ENCODE measurements around the gene LMBR1. TPM values are rescaled to one million over a fixed set of nuclear protein-coding genes. Genes with fewer than 3 reads are reported as not detected.

The LMBR1 gene
- total RNA-seq, 1 donor from 2014 or later: 49.7 TPM

- H3K4me2 ChIP-seq (ENCODE audit: low read length): no peak overlapping the region
- no peaks in the 10 kb centered on the region for H3K79me2 ChIP-seq (ENCODE audit: insufficient read depth, low read length)
- Mint-ChIP-seq H3K4me1 (ENCODE audit: low read depth, unreplicated experiment) (no peaks in the 10 kb centered on the region), H3K9me3 (ENCODE audit: unreplicated experiment) (peaks cover 6% of the 10 kb centered on the region), H3K4me3 (ENCODE audit: unreplicated experiment) (no peak overlapping the region), H3K27me3 (ENCODE audit: low read depth, unreplicated experiment) (no peaks in the 10 kb centered on the region), H3K27ac (ENCODE audit: unreplicated experiment) (no peak overlapping the region), H3K36me3 (ENCODE audit: low read depth, unreplicated experiment) (peaks cover 13% of the 10 kb centered on the region)
- TF ChIP-seq EZH2 (IDR thresholded peaks at IDR 0.05; ENCODE audit: insufficient read depth, low read length): no peak
- TF ChIP-seq, protein P1, sequence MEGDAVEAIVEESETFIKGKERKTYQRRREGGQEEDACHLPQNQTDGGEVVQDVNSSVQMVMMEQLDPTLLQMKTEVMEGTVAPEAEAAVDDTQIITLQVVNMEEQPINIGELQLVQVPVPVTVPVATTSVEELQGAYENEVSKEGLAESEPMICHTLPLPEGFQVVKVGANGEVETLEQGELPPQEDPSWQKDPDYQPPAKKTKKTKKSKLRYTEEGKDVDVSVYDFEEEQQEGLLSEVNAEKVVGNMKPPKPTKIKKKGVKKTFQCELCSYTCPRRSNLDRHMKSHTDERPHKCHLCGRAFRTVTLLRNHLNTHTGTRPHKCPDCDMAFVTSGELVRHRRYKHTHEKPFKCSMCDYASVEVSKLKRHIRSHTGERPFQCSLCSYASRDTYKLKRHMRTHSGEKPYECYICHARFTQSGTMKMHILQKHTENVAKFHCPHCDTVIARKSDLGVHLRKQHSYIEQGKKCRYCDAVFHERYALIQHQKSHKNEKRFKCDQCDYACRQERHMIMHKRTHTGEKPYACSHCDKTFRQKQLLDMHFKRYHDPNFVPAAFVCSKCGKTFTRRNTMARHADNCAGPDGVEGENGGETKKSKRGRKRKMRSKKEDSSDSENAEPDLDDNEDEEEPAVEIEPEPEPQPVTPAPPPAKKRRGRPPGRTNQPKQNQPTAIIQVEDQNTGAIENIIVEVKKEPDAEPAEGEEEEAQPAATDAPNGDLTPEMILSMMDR (IDR thresholded peaks at IDR 0.05; ENCODE audit: insufficient read depth, low read depth, low read length): no peak
- DNase-seq (ENCODE audit: low read depth) (no peak), FAIRE-seq (no peak)
- H3K27ac ChIP-seq (ENCODE audit: low read depth, low read length): no peak overlapping the region
- no peaks in the 10 kb centered on the region for H3K27me3 ChIP-seq (ENCODE audit: insufficient read depth, low read length)
- H3K4me3 ChIP-seq (ENCODE audit: insufficient read depth, low read depth, low read length): no peak overlapping the region
- H3K4me1 ChIP-seq (ENCODE audit: insufficient read depth, low read length): no peaks in the 10 kb centered on the region
- no peak overlapping the region for H2AFZ ChIP-seq (ENCODE audit: low read depth, low read length)
- no peaks in the 10 kb centered on the region for H4K20me1 ChIP-seq (ENCODE audit: insufficient read depth, low read length)
- no peaks in the 10 kb centered on the region for H3K9me3 ChIP-seq (ENCODE audit: insufficient read depth, low read depth, low read length)
- H3K36me3 ChIP-seq (ENCODE audit: insufficient read depth, low read length): no peaks in the 10 kb centered on the region
- H3K9ac ChIP-seq (ENCODE audit: low read length): no peak overlapping the region
These were observed 201.2 kb downstream of the LMBR1 start for GRCh38 chr7:156691764-156692163.

DNA sequence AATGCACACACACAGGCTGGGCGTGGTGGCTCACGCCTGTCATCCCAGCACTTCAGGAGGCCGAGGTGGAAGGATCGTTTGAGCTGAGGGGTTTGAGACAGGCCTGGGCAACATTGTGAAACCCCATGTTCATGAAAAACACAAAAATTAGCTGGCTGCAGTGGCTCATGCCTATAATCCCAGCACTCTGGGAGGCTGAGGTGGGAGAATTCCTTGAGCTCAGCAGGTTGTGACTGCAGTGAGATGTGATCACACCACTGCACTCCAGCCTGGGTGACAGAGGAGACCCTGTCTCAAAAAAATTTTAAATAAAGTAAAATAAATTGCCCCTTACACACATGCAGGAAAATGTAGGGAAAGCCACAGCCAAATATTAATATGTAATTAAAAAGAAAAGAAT, 208.3 kb downstream of the LMBR1 start:
- H3K27ac Mint-ChIP-seq (ENCODE audit: unreplicated experiment): no peak overlapping the region
- TF ChIP-seq, protein P1 (IDR thresholded peaks at IDR 0.05; ENCODE audit: insufficient read depth, low read depth, low read length): no peak
- no peak for TF ChIP-seq EZH2 (IDR thresholded peaks at IDR 0.05; ENCODE audit: insufficient read depth, low read length)
- peaks cover 7% of the 10 kb centered on the region for H3K36me3 Mint-ChIP-seq (ENCODE audit: low read depth, unreplicated experiment)
- FAIRE-seq: no peak
- H3K4me1 Mint-ChIP-seq (ENCODE audit: low read depth, unreplicated experiment): peaks cover 2% of the 10 kb centered on the region
- H3K4me3 Mint-ChIP-seq (ENCODE audit: unreplicated experiment): no peak overlapping the region
- H3K27me3 ChIP-seq (ENCODE audit: insufficient read depth, low read length): no peaks in the 10 kb centered on the region
- no peak overlapping the region for H3K4me2 ChIP-seq (ENCODE audit: low read length)
- no peak overlapping the region for H3K4me3 ChIP-seq (ENCODE audit: insufficient read depth, low read depth, low read length)
- DNase-seq (ENCODE audit: low read depth): no peak
- H3K9ac ChIP-seq (ENCODE audit: low read length): no peak overlapping the region
- H3K36me3 ChIP-seq (ENCODE audit: insufficient read depth, low read length): no peaks in the 10 kb centered on the region
- H3K79me2 ChIP-seq (ENCODE audit: insufficient read depth, low read length): no peaks in the 10 kb centered on the region
- no peaks in the 10 kb centered on the region for H3K27me3 Mint-ChIP-seq (ENCODE audit: low read depth, unreplicated experiment)
- no peaks in the 10 kb centered on the region for H3K4me1 ChIP-seq (ENCODE audit: insufficient read depth, low read length)
- no peak overlapping the region for H2AFZ ChIP-seq (ENCODE audit: low read depth, low read length)
- no peaks in the 10 kb centered on the region for H3K9me3 ChIP-seq (ENCODE audit: insufficient read depth, low read depth, low read length)
- no peak overlapping the region for H3K27ac ChIP-seq (ENCODE audit: low read depth, low read length)
- no peaks in the 10 kb centered on the region for H3K9me3 Mint-ChIP-seq (ENCODE audit: unreplicated experiment)
- no peaks in the 10 kb centered on the region for H4K20me1 ChIP-seq (ENCODE audit: insufficient read depth, low read length)

DNA sequence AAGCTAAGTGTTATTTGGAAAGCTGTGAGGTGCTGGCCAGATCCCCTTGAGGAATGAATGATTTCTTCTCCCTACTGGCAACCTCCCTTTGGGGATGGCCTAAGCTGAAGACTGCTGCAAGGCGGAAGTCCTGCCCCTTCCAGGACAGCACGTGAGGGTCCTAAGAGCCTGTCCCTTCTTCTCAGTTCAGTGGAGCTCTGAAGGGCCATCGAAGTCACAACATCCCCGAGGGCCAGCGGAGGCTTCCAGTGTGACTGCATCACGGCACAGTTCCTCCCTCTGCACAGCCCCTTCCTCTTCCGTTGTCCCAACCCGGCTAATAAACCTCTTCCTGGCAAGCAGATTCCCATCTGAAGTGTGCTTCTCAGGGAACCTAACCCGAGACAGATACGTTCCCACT, 208.7 kb downstream of the LMBR1 start:
- no peak for TF ChIP-seq EZH2 (IDR thresholded peaks at IDR 0.05; ENCODE audit: insufficient read depth, low read length)
- TF ChIP-seq, protein P1 (IDR thresholded peaks at IDR 0.05; ENCODE audit: insufficient read depth, low read depth, low read length): no peak
- no peak for DNase-seq (ENCODE audit: low read depth)
- H3K36me3 ChIP-seq (ENCODE audit: insufficient read depth, low read length): no peaks in the 10 kb centered on the region
- no peak overlapping the region for H3K4me3 ChIP-seq (ENCODE audit: insufficient read depth, low read depth, low read length)
- H3K4me1 Mint-ChIP-seq (ENCODE audit: low read depth, unreplicated experiment): peaks cover 2% of the 10 kb centered on the region
- H3K4me2 ChIP-seq (ENCODE audit: low read length): no peak overlapping the region
- no peak overlapping the region for H2AFZ ChIP-seq (ENCODE audit: low read depth, low read length)
- H3K27me3 Mint-ChIP-seq (ENCODE audit: low read depth, unreplicated experiment): no peaks in the 10 kb centered on the region
- H3K9me3 ChIP-seq (ENCODE audit: insufficient read depth, low read depth, low read length): no peaks in the 10 kb centered on the region
- H3K4me3 Mint-ChIP-seq (ENCODE audit: unreplicated experiment): no peak overlapping the region
- no peak overlapping the region for H3K27ac ChIP-seq (ENCODE audit: low read depth, low read length)
- H3K4me1 ChIP-seq (ENCODE audit: insufficient read depth, low read length): no peaks in the 10 kb centered on the region
- no peaks in the 10 kb centered on the region for H4K20me1 ChIP-seq (ENCODE audit: insufficient read depth, low read length)
- H3K79me2 ChIP-seq (ENCODE audit: insufficient read depth, low read length): no peaks in the 10 kb centered on the region
- H3K9ac ChIP-seq (ENCODE audit: low read length): no peak overlapping the region
- H3K9me3 Mint-ChIP-seq (ENCODE audit: unreplicated experiment): no peaks in the 10 kb centered on the region
- no peak for FAIRE-seq
- no peaks in the 10 kb centered on the region for H3K27me3 ChIP-seq (ENCODE audit: insufficient read depth, low read length)
- no peak overlapping the region for H3K27ac Mint-ChIP-seq (ENCODE audit: unreplicated experiment)
- peaks cover 7% of the 10 kb centered on the region for H3K36me3 Mint-ChIP-seq (ENCODE audit: low read depth, unreplicated experiment)

All from astrocyte (in vitro differentiated cells and primary cell).